IMR-90 (cell line): Measurements from ENCODE around the gene FGD3. TPM values are rescaled to one million over a fixed set of nuclear protein-coding genes. Genes with fewer than 3 reads are reported as not detected.
A peak's percentile ranks its signal among the peaks of the same experiment; 100 is the strongest.

ENCODE experiments used
- ATAC-seq: fragments of 200-7000 bp; cut with Tn5 transposase; 2 replicates; pipeline ENCODE4 v1.9.1; 2020; ENCODE audit warnings: low read depth, mild to moderate bottlenecking, moderate library complexity
- BruUV-seq: library from RNA; stranded (reverse); fragments of 400-500 nt; replicated peaks from 2 replicates; lab custom pipeline; 2021; lab: Mats Ljungman, UMichigan
- CTCF ChIA-PET: fragments of 300-600 bp; formaldehyde crosslinking; extraction: SDS; loops from one replicate; lab custom pipeline; 2021; ENCODE audit warnings: antibody characterized with exemption; lab: Yijun Ruan, JAX
- POLR2A ChIA-PET: fragments of 300-600 bp; sonication (Branson Sonifier 250); formaldehyde crosslinking; loops from one replicate; lab custom pipeline; 2022; ENCODE audit warnings: antibody characterized with exemption; ENCODE audit not compliant: unreplicated experiment; lab: Charles Lee
- DNase-seq: peaks from one replicate; pipeline ENCODE4 v3.0.0; 2013
- H2AFZ ChIP-seq: replicated peaks from 2 replicates; pipeline ENCODE3; 2013; ENCODE audit warnings: low read length, mild to moderate bottlenecking; ENCODE audit not compliant: poor library complexity
- H2AK5ac ChIP-seq: 2 replicates; pipeline ENCODE4 v1.6.1; 2013; ENCODE audit warnings: low read depth, low read length, inconsistent platforms
- H2AK9ac ChIP-seq: replicated peaks from 2 replicates; pipeline ENCODE3; 2013; ENCODE audit warnings: mild to moderate bottlenecking, low read depth, low read length, moderate library complexity; ENCODE audit not compliant: poor library complexity
- H2BK120ac ChIP-seq: 2 replicates; pipeline ENCODE4 v1.6.1; 2013; ENCODE audit warnings: low read depth, low read length, inconsistent platforms
- H2BK15ac ChIP-seq: 3 replicates; pipeline ENCODE4 v1.6.1; 2013; ENCODE audit warnings: low read depth, low read length, inconsistent platforms
- H2BK20ac ChIP-seq: 2 replicates; pipeline ENCODE4 v1.6.1; 2013; ENCODE audit warnings: low read depth, mild to moderate bottlenecking, inconsistent platforms, low read length, moderate library complexity
- H2BK5ac ChIP-seq: 2 replicates; pipeline ENCODE4 v1.6.1; 2013; ENCODE audit warnings: mild to moderate bottlenecking, low read depth, low read length, inconsistent platforms; ENCODE audit not compliant: poor library complexity, severe bottlenecking
- H3K14ac ChIP-seq: replicated peaks from 2 replicates; pipeline ENCODE4 v1.6.1; 2013; ENCODE audit warnings: low read depth, low read length, inconsistent platforms
- H3K18ac ChIP-seq: 2 replicates; pipeline ENCODE4 v1.6.1; 2013; ENCODE audit warnings: low read depth, low read length, control low read depth
- H3K23ac ChIP-seq: 2 replicates; pipeline ENCODE4 v1.6.1; 2013; ENCODE audit warnings: low read depth, low read length, inconsistent platforms
- H3K27ac ChIP-seq: 2 replicates; pipeline ENCODE4 v1.5.1; 2013; ENCODE audit warnings: mild to moderate bottlenecking, control low read depth, low read length; ENCODE audit not compliant: insufficient read depth
- H3K27me3 ChIP-seq: 2 replicates; pipeline ENCODE4 v1.6.1; 2013; ENCODE audit warnings: low read length; ENCODE audit not compliant: control insufficient read depth, insufficient read depth
- H3K36me3 ChIP-seq: 2 replicates; pipeline ENCODE4 v1.6.1; 2013; ENCODE audit warnings: low read length, mixed read lengths; ENCODE audit not compliant: control insufficient read depth, insufficient read depth
- H3K4ac ChIP-seq: 2 replicates; pipeline ENCODE4 v1.6.1; 2013; ENCODE audit warnings: low read depth, low read length, inconsistent platforms
- H3K4me1 ChIP-seq: 2 replicates; pipeline ENCODE4 v1.6.1; 2013; ENCODE audit warnings: low read length, mixed read lengths; ENCODE audit not compliant: control insufficient read depth, insufficient read depth
- H3K4me2 ChIP-seq: 2 replicates; pipeline ENCODE4 v1.6.1; 2013; ENCODE audit warnings: low read depth, mild to moderate bottlenecking, control low read depth, low read length, moderate library complexity
- H3K4me3 ChIP-seq: 2 replicates; pipeline ENCODE4 v1.5.1; 2013; ENCODE audit warnings: low read depth, mild to moderate bottlenecking, control low read depth, low read length, moderate library complexity; ENCODE audit not compliant: insufficient read depth
- H3K56ac ChIP-seq: 2 replicates; pipeline ENCODE4 v1.6.1; 2013; ENCODE audit warnings: low read length, inconsistent platforms; ENCODE audit not compliant: insufficient read depth; ENCODE audit errors: extremely low read depth
- H3K79me1 ChIP-seq, 2 experiments: 2 replicates each; pipeline ENCODE4 v1.6.1; 2013; ENCODE audit warnings: low read length in 2 of 2, inconsistent platforms in 1 of 2, low read depth in 1 of 2
- H3K9ac ChIP-seq: 2 replicates; pipeline ENCODE4 v1.6.1; 2013; ENCODE audit warnings: low read depth, low read length, control low read depth
- H3K9me1 ChIP-seq: 2 replicates; pipeline ENCODE4 v1.6.1; 2013; ENCODE audit warnings: low read length, inconsistent platforms; ENCODE audit not compliant: insufficient read depth
- H3K9me3 ChIP-seq: 2 replicates; pipeline ENCODE4 v1.6.1; 2013; ENCODE audit warnings: low read length; ENCODE audit not compliant: control insufficient read depth, insufficient read depth
- H4K20me1 ChIP-seq: 2 replicates; pipeline ENCODE4 v1.6.1; 2013; ENCODE audit warnings: low read length, inconsistent platforms; ENCODE audit not compliant: insufficient read depth
- H4K5ac ChIP-seq: 2 replicates; pipeline ENCODE4 v1.6.1; 2013; ENCODE audit warnings: mild to moderate bottlenecking, low read depth, low read length, control low read depth
- H4K8ac ChIP-seq, 2 experiments: 2 replicates each; pipeline ENCODE4 v1.6.1; 2013; ENCODE audit warnings: low read depth in 2 of 2, low read length in 2 of 2, control low read depth in 1 of 2, inconsistent platforms in 1 of 2
- H4K91ac ChIP-seq: 2 replicates; pipeline ENCODE4 v1.6.1; 2013; ENCODE audit warnings: low read depth, low read length, inconsistent platforms; ENCODE audit not compliant: insufficient read depth
- CEBPB ChIP-seq: IDR thresholded peaks from 2 replicates; pipeline ENCODE4 v1.6.1; 2012; ENCODE audit warnings: low read depth, low read length, improper control_type of control experiment
- CTCF ChIP-seq: conservative IDR thresholded peaks from 2 replicates; pipeline ENCODE4 v1.5.1; 2012; ENCODE audit warnings: mild to moderate bottlenecking, low read depth, low read length, improper control_type of control experiment
- ELK1 ChIP-seq: fragments of 150-350 bp; IDR thresholded peaks from 2 replicates; pipeline ENCODE4 v1.6.1; 2016; ENCODE audit warnings: low read depth, mild to moderate bottlenecking, low read length, moderate library complexity, borderline replicate concordance
- FOS ChIP-seq: fragments of 150-350 bp; IDR thresholded peaks from 2 replicates; pipeline ENCODE4 v1.6.1; 2016; ENCODE audit warnings: low read depth, low read length
- MAFK ChIP-seq: IDR thresholded peaks from 2 replicates; pipeline ENCODE4 v1.6.1; 2012; ENCODE audit warnings: low read depth, low read length, improper control_type of control experiment
- MAZ ChIP-seq: IDR thresholded peaks from 2 replicates; pipeline ENCODE4 v1.6.1; 2012; ENCODE audit warnings: low read depth, mild to moderate bottlenecking, low read length, improper control_type of control experiment, moderate library complexity, borderline replicate concordance
- MXI1 ChIP-seq: IDR thresholded peaks from 2 replicates; pipeline ENCODE4 v1.6.1; 2012; ENCODE audit warnings: low read depth, mild to moderate bottlenecking, low read length, moderate library complexity, borderline replicate concordance
- NFE2L2 ChIP-seq: fragments of 150-350 bp; IDR thresholded peaks from 2 replicates; pipeline ENCODE4 v1.6.1; 2016; ENCODE audit warnings: low read depth, mild to moderate bottlenecking, low read length
- POLR2A ChIP-seq: IDR thresholded peaks from 2 replicates; pipeline ENCODE4 v1.6.1; 2012; ENCODE audit warnings: mild to moderate bottlenecking, low read depth, low read length
- RCOR1 ChIP-seq: IDR thresholded peaks from 2 replicates; pipeline ENCODE4 v1.6.1; 2012; ENCODE audit warnings: mild to moderate bottlenecking, low read length, improper control_type of control experiment; ENCODE audit not compliant: insufficient replicate concordance
- RFX5 ChIP-seq: IDR thresholded peaks from 2 replicates; pipeline ENCODE4 v1.8.0; 2012; ENCODE audit warnings: low read depth, mild to moderate bottlenecking, low read length, moderate library complexity
- SMC3 ChIP-seq: fragments of 150-350 bp; IDR thresholded peaks from 2 replicates; pipeline ENCODE4 v1.6.1; 2016; ENCODE audit warnings: low read depth, mild to moderate bottlenecking, antibody characterized with exemption, low read length, moderate library complexity
- WGBS, 2 experiments: methylation state at CpG; one replicate each; pipeline versions ENCODE4 v1.1.5 to v1.1.7; 2013; ENCODE audit warnings: missing lambda C conversion rate in 2 of 2; ENCODE audit not compliant: insufficient read length in 1 of 2; ENCODE audit errors: extremely low coverage in 2 of 2; 5-methylcytosine and 5-hydroxymethylcytosine counted together
- dilution Hi-C: fragments of 300-500 bp; cut with HindIII; formaldehyde crosslinking; loops from one replicate; pipeline ENCODE4 v1.14.3; 2018; ENCODE audit warnings: low sequenced_read_pairs; ENCODE audit not compliant: unreplicated experiment
- in situ Hi-C: fragments of 300-500 bp; cut with MboI; formaldehyde crosslinking; loops from 3 replicates; pipeline ENCODE4 v1.14.3; 2019; ENCODE audit warnings: low sequenced_read_pairs, inconsistent platforms, mixed read lengths
- intact Hi-C: fragments of 100-400 bp; cut with micrococcal nuclease; formaldehyde crosslinking; loops from 2 replicates; pipeline ENCODE4 v1.10.0; 2022
- polyA plus RNA-seq, 3 experiments: library from polyadenylated mRNA; depleted of rRNA; stranded (reverse); fragments of >200 nt; gene quantifications; 2 replicates each; pipeline ENCODE4 v1.2.3, GENCODE V29; 2012; ENCODE audit warnings: low replicate concordance in 1 of 3
- total RNA-seq: library from RNA; depleted of rRNA; stranded (reverse); fragments of >200 nt; gene quantifications from 2 replicates; pipeline ENCODE4 v1.2.3, GENCODE V29; 2012

Gene FGD3
- total and polyA plus RNA-seq, 2 of the 4 experiments (the other 2 are of a cell fraction) = not detected

DNA sequence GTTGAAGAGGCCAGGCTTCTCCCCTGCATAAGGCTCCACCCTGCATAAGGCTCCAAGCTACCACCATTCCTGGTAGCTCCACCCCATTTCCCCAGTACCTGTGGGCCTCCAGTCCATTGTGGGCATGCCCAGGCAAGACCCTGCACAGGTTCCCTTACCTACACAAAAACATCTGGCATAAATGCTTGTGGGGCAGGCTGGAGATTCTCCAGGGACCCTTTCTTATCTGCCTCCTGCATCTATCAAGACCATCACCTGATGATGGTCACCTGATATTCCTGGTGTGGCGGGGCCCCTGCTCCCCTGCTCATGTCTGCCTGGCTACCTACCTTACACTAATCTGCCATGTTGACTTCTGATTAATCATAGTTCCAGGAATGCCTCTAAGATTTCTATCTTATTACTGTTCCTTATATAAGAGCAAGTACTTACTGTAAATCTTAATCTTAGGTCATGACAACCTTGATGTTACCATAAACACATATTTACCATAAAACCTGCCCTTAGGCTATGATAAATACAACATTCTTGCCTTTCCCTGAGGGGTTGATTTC, 41.0 kb downstream of the FGD3 start:
- ATAC-seq (no peak), DNase-seq (no peak)
- POLR2A ChIA-PET = no interaction called here
- no peak for TF ChIP-seq CEBPB
- no peak for TF ChIP-seq MAZ
- TF ChIP-seq MXI1 = no peak
- TF ChIP-seq NFE2L2 = no peak
- TF ChIP-seq RCOR1 = no peak
- no peak for TF ChIP-seq ELK1
- no peak for TF ChIP-seq RFX5
- no peak for TF ChIP-seq FOS
- TF ChIP-seq POLR2A = no peak
- no peak for TF ChIP-seq CTCF
- TF ChIP-seq SMC3 = no peak
- TF ChIP-seq MAFK = no peak
- no peak overlapping the region for H3K4ac ChIP-seq
- H2BK120ac ChIP-seq = no peak overlapping the region
- intact Hi-C loops = no loop called here
- no peak overlapping the region for H4K91ac ChIP-seq
- no CpG with 5 or more reads among the region's 1 CpG for WGBS, 2 experiments
- H3K27ac ChIP-seq = no peak overlapping the region
- no peaks in the 10 kb centered on the region for H3K79me1 ChIP-seq
- CTCF ChIA-PET = no interaction called here
- no peak overlapping the region for H2BK5ac ChIP-seq
- no peaks in the 10 kb centered on the region for H4K20me1 ChIP-seq
- H3K4me2 ChIP-seq = no peak overlapping the region
- H3K4me3 ChIP-seq = no peak overlapping the region
- H3K18ac ChIP-seq = no peak overlapping the region
- no peak overlapping the region for H2AK5ac ChIP-seq
- no peaks in the 10 kb centered on the region for H3K9me1 ChIP-seq
- H2AFZ ChIP-seq = peak overlapping the region; percentile 11
- no peaks in the 10 kb centered on the region for H3K36me3 ChIP-seq
- H3K9me3 ChIP-seq = peaks cover 6% of the 10 kb centered on the region; the same call in 1 of the 2 replicates
- H3K14ac ChIP-seq = no peak overlapping the region
- no peak overlapping the region for H2BK15ac ChIP-seq
- H2AK9ac ChIP-seq = peak overlapping the region; percentile 16
- H3K23ac ChIP-seq = no peak overlapping the region
- no peaks in the 10 kb centered on the region for H3K4me1 ChIP-seq
- no peak overlapping the region for H2BK20ac ChIP-seq
- no peaks in the 10 kb centered on the region for H3K27me3 ChIP-seq
- dilution Hi-C loops = no loop called here
- H4K5ac ChIP-seq = no peak overlapping the region
- in situ Hi-C loops = no loop called here
- no peak overlapping the region for H3K56ac ChIP-seq
- no TSS peak for BruUV-seq
- no peak overlapping the region for H3K9ac ChIP-seq
- no peak overlapping the region for H4K8ac ChIP-seq
